ENCODE results near the gene CABP4.
A peak's percentile ranks its signal among the peaks of the same experiment; 100 is the strongest.

Gene CABP4

DNA sequence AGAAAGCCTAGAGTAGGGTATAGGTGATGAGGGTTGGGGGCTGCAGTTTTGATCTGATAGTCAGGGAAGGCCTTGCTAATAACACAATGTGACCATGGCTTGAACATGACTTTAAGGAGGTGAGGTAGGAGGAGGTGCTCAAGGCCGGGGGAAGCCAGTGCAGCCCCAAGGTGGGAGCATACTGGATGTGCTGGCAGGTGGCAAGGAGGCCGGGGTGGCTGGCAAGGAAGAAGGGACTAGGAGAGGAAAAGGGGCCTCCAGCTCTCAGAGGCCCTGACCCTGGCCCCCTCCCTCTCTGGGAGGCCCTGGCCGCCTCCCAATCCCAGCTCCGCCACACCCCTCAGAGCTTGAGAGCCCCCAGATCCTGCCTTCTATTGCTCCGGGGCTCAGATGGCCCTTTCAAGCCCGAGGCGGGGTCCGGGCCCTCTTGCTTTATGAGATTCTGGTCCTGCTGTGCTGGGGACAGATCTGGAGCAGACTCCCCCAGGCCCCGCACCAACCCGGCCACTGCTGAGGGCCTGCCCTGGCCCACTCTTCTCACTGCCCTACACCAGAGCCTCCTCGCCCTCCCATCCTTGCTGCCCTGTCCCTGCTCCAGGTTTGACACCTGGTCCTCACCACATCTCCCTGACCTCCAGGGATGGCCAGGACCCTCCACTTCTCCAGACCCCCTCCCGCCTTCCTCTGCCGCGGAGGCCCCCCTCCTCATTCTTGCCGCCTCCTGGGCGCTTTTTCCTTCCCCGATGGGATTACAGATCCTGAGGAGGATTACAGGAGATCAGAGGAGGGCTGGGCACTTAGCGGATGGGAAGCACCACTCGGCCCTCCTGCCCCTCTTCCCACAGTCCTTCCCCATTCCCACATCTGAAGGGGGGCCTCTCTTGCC lies 48.2 kb downstream of the CABP4 start:
- in situ Hi-C loops (cut with MboI; ENCODE audit: low pct_unique_long_range_greater_than_20kb, low sequenced_read_pairs), result no loop called here
- no peak for DNase-seq

- in situ Hi-C loops (cut with MboI; ENCODE audit: low pct_unique_long_range_greater_than_20kb, low sequenced_read_pairs), result no loop called here
- no peak for DNase-seq
Measured at GRCh38 chr11:67504005-67504949, 49.1 kb downstream of the CABP4 start.

DNA sequence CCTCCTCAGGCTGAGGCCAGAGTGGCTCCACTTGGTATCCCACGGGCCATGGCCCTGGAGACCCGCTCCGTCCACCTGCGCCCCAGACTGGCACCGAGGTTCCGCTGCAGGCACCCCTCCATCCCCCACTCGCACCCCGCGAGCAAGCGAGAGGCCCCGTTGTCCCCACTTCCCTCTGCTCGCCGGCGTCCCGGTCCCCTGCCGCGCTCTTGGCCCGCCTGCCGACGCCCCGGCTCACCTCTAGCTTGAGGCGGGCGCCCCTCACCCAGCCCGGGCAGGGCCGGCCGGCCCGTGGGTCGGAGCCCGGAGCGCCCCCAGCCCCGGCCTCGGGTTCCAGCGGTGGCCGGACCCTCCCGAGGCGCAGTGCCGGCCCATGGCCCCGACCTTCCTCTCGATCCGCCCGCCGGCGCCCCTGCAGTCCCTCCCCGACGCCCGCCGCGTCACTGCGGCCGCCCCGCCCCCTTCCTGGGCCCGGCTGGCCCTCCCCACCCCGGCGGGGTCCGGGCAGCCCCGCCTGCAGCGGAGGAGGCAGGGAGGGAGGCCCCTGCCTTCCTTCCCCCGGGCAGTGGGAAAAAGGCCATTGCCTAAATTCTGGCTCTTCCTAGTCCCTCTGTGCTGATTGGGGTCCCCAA lies 49.9 kb downstream of the CABP4 start, which contains the start of gene PITPNM1:
PITPNM1 (minus strand) TSS at position 414 of the 632 bp plus-strand sequence. CDS start 1,183 bp downstream, outside the sequence.
- in situ Hi-C loops (cut with MboI; ENCODE audit: low pct_unique_long_range_greater_than_20kb, low sequenced_read_pairs), result no loop called here
- peak; percentile 23 for DNase-seq

- in situ Hi-C loops (cut with MboI; ENCODE audit: low pct_unique_long_range_greater_than_20kb, low sequenced_read_pairs), result no loop called here
- peak; percentile 93 for DNase-seq
Measured at GRCh38 chr11:67505605-67506396, 50.6 kb downstream of the CABP4 start.

DNA sequence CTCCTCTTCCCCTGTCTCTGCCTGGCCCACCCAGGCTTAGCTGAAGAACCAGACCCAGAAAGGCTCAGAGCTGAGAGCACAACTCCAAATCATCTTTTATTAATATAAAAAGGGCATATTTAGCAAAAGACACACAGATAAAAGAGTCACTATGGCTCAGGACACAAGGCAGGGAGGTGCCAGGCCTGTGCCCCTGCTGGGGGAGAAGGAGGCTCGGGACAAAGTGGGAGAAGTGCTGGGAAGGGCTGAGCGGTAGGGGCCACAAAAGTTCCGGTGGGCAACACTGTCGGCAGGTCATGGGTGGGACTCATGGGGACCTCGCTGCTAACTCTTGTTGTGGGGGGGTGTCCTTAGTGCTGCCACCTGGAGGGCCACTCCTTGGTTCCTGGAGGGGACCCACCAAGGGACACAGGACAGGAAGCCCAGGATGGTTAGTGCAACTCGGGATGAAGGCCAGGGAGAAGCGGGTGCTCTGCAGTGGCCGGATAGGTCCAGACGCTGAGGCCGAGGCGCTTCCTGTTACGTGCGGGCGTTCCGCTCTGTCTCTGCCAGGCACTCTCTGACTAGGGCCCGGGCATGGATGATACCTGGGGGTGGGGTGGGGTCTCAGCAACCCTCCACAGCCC lies 51.4 kb downstream of the CABP4 start:
- in situ Hi-C loops (cut with MboI; ENCODE audit: low pct_unique_long_range_greater_than_20kb, low sequenced_read_pairs), result no loop called here
- no peak for DNase-seq

DNA sequence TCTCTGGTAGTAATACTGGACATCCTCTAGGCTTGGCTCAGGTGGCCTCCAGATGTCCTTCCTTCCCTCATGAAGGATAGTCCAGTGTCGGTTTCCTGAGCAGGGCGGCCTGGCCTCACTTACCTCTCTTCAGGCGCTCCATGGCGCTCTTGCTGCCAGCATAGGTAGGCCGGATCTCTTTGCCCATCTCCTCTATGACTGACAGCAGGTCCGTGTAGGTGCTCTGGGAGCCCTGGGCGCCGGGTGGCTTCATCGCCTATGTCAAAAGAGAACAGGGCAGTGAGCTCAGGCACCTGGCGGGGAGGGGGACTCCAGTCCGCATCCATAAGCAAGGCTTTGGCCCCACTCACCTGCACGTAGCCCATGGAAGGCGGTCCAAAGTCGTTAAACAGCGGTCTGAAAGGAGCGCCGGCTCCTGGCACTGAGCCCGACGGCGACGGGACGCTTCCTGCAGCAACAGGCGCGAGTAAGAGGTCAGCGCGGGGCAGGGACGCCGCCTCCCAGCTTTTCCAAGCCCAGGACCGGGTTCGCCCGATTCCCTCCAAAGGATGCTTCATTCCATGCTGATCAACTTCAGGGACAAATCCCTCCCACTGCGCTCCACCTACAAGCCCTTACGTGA lies 52.2 kb downstream of the CABP4 start:
- in situ Hi-C loops (cut with MboI; ENCODE audit: low pct_unique_long_range_greater_than_20kb, low sequenced_read_pairs), result no loop called here
- no peak for DNase-seq

DNA sequence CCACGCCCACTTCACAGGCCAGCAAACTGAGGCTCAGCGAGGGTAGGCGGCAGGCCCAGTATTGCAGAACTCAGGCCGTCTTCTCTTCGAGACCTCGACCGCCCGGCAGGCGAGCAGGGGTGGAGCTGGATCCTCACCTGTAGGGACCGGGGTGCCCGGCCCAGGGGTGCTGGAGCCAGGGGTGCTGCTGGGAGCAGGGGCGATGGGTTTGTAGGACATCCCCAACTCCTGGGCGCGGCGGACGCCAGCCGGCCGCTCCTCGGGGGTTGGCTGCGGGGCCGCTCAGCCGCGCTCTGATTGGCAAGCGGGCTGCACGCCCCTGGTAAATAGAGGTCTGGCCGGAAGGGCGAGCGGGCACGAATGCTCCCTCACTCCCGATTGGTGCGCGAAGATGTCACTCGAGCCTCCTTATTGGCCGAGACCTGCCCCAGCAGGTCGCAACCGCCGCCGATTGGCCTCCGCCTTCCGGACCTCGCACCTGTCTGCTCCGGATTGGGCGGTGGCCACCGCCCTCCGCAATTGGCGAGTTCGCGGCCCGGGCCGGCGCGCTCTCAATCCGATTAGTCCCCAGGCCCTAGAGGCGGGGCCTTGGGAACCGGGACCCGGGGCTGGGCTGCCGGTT lies 52.8 kb downstream of the CABP4 start, which contains the start of gene CDK2AP2:
CDK2AP2 (minus strand) TSS at position 299 of the 622 bp plus-strand sequence; CDS start at position 219, 80 bp downstream.
- in situ Hi-C loops (cut with MboI; ENCODE audit: low pct_unique_long_range_greater_than_20kb, low sequenced_read_pairs), result no loop called here

GRCh38 chr11:67508486-67509121 lies 53.5 kb downstream of the CABP4 start:
- peak; percentile 96 for DNase-seq
- in situ Hi-C loops (cut with MboI; ENCODE audit: low pct_unique_long_range_greater_than_20kb, low sequenced_read_pairs), result no loop called here

More for the DNA sequence above, 52.8 kb downstream of the CABP4 start, which contains the start of gene CDK2AP2:
- peak; percentile 99 for DNase-seq

DNA sequence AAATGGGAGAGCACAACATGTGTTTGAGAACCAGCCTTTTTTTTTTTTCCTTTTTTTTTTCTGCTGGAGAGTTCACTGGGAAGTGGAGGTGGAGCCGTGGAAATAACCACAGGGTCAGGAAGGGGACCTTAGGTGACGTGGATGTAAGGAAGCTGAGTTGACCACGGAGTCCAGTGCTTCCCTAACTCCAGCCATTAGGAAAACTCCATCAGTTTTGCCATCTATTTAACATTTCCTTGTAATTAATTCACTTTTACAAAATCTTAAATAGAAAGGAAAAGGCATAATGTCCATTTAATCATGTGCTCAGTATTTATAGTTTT lies 54.8 kb downstream of the CABP4 start:
- in situ Hi-C loops (cut with MboI; ENCODE audit: low pct_unique_long_range_greater_than_20kb, low sequenced_read_pairs), result no loop called here
- no peak for DNase-seq

Data from KBM-7 (cell line).